Fibroblast of skin of scalp (primary cell): Measurements from ENCODE around the gene SEL1L. TPM values are rescaled to one million over a fixed set of nuclear protein-coding genes. Genes with fewer than 3 reads are reported as not detected.
A peak's percentile ranks its signal among the peaks of the same experiment; 100 is the strongest.
"Not testable (repeated sequence)": the region's sequence is repeated elsewhere in the genome, so short reads cannot be mapped to it uniquely, and the experiment has no call there.

Experiments used
- DNase-seq: peaks from one replicate; pipeline ENCODE4 v3.0.0-alpha.2; 2013
- polyA plus RNA-seq, 2 experiments: library from polyadenylated mRNA; unstranded; fragments of 120-200 nt; gene quantifications; one replicate each; pipeline ENCODE4 v1.2.1, GENCODE V29; 2013; ENCODE audit not compliant: insufficient read length in 2 of 2

Gene SEL1L
- 63.0 TPM for polyA plus RNA-seq (2013, experiment 1 of 2; ENCODE audit: insufficient read length)
- polyA plus RNA-seq (2013, experiment 2 of 2; ENCODE audit: insufficient read length) = 72.2 TPM

GRCh38 chr14:81533536-81534343 lies at the start of gene SEL1L:
SEL1L (minus strand) TSS chr14:81533853; CDS start chr14:81533744, 109 bp downstream.
- DNase-seq = peak; percentile 100

- no peak for DNase-seq
These were observed 48.8 kb upstream of the SEL1L start for GRCh38 chr14:81582420-81582819.

DNA sequence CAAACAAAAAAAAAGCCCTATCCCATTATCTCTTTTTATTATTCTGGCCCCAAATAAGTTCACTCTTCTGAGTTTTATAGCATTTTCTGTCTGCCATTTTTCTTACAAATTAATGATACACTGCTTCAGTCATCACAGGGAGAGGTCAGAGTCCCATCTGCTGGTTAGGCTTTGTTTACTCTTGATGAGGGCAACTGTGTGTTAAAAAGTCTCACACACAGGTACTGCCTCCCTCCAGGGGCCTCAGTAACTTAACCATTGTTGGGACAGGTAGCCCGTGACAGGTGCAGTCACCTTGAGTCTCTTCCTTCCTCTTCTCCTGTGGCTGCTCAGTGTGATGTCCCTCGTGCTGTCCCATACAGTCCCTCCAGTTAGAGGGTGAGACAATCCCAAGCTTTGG lies 45.5 kb upstream of the SEL1L start:
- DNase-seq = no peak

GRCh38 chr14:81571437-81571836 lies 37.8 kb upstream of the SEL1L start:
- DNase-seq = no peak

DNA sequence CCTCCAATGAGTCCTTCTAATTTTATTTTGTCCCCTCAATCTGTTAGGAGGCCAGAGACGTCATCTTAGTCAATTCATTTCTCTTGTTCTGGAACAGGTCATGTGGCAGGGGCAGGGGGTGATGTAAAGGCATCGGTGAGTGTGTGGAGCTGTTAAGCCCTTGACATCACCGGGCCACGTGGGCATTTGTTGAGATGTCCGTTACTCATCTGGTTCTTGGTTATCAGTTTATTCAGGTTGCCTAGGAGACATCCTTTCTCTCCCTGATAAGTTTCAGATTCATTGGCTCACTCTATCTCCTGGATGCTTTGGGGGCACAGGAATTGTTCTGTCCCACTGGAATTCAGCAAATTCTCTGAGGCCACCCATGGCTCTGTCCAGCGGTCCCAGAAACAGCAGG lies 33.6 kb upstream of the SEL1L start:
- no peak for DNase-seq

GRCh38 chr14:81565441-81566290 lies 32.0 kb upstream of the SEL1L start:
- DNase-seq = peak; percentile 14

DNA sequence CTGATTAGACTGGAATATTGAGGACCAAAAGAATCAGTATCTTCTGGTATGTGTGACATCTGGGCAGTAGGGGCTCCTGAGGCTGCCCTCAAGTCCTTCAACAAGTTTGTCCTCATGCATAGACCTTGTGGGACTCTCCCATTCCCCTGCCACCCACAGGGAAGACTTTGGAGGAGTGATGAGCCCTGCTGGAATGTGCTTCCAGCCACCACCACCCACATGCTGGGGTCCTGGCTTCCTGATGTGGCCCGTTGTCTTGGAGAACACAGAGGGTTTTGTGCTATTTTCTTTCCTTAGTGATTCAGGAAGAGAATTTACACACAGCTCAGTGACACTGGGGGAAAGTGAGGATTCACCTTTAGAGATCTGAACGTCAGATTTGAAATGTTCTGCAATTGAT lies 29.2 kb upstream of the SEL1L start:
- peak; percentile 35 for DNase-seq

DNA sequence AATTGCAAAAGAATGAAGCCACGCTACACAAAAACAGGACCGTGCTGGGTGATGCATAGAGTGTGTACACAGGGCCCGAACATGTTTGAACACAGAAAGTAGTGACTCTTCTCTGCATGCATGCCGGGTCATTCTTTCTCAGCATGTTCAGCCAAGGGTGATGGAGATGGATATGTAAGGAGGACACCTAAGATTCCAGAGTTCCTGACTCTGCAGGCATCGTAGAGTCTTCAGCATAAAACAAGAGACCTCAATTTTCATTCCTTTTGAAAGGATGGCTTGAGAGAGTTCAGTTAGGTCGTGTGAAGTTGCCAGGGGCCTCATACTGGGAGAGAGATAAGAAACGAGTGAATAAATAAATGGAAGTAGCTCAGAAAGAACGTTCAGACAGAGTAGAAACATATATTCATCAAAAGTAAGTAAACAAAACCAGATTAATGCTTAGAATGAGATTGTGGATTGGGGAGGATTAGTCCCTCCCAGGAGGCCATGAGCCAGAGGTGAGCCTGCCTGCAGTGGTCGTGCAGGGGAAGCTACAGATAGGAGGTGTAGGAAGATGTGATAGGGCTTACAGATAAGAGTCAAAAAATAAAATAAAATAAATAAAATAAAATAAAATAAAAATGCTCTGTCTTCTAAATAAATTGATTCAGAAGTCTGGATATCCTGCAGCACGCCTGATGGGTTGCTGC lies 27.6 kb upstream of the SEL1L start:
- no peak for DNase-seq

DNA sequence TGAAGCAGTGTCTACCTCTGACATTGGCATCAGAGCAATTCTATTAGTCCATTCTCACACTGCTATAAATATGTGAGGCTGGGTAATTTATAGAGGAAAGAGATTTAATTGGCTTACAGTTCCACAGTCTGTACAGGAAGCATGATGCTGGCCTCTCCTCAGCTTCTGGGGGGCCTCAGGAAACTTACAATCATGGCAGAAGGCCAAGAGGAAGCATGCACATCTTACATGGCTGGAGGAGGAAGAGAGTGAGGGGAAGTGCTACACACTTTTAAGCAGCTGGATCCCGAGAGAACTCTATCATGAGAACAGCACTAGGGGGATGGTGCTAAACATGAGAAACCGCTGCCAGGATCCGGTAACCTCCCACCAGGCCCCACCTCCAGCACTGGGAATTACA lies 25.7 kb upstream of the SEL1L start:
- no peak for DNase-seq

DNA sequence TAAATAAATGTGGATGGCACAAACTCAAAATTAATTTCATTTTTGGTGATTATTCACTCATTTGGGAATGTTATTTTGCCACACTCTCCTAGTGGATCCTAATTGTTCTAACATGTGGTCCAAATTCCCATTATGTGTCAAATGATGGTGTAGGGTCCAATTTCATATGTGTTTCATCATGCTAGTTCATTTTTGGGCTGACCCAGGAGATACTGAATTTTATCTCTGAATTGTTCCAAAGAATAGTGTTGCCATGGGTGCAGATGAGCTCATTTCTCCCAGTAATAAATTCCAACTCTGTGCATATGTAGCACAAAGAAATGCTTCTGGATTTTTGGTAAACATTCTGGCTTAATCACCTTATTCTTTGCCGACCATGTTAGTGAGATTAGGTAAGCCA lies 23.5 kb upstream of the SEL1L start:
- DNase-seq = peak; percentile 38

DNA sequence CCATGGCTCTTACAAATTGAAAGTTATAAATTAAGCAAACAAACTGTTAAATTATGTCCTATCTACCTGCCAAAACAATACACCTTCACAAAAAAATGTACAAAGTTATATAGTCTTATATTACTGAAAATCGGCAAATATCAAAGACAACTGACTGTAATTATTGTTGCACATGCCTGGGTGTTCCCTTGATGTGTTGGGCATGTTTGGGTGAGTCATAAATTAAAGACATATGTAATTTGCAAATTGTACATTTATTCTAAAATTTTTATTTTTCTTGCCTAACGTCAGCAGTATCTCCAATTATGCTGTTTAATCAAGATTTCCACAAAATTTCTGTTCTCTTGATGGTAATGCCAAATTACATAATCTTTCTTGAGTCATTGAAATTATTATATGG lies 22.0 kb upstream of the SEL1L start:
- no peak for DNase-seq

GRCh38 chr14:81555051-81555450 lies 21.4 kb upstream of the SEL1L start:
- no peak for DNase-seq

- no peak for DNase-seq
These were observed 17.8 kb upstream of the SEL1L start for GRCh38 chr14:81551471-81551870.

- no peak for DNase-seq
These were observed 16.5 kb upstream of the SEL1L start for GRCh38 chr14:81550001-81550637.

GRCh38 chr14:81541206-81541605 lies 7.6 kb upstream of the SEL1L start:
- DNase-seq = not testable (repeated sequence)

DNA sequence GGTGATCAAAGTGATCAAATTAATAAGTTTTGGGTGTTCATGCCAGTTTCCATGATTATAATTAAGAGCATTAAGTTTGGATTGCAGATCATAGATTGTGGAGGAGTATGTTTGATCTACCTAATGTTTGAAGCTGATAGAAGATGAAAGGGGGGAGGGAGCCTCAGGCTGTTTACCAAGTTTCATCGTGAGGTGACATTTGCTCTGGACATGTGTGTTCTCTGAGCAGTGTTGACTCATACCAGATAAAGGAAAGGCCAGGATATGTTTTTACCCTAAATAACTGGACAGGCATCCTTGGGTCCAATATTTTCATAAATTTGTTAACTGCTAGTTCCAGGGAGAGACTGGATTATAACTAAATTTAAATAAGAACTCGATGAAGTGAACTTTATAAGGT lies 3.5 kb upstream of the SEL1L start:
- DNase-seq = no peak

DNA sequence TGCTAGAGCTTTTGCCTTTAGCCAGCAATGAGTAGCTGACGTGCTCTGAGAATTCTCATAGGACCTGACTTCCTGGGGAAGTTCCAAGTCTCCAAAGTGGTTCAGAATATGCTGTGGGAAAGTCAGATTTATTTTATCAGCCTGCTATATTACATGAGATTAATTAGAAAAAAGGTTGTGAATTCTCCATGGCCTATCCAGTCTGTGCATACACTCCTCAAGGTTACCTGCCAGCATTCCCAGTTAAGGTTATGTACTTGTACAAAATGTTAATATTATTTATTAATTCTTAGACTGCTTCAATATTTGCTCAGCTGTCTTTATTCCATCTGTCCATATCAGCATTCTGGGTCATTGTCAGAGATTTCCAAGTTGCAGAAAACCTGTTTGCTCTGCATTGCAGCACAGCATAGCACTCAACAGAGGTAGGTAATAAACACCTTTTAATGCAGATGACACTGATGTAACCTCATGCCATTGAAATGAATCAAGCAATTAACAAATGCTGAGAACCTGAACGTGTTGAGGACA lies 2.7 kb upstream of the SEL1L start:
- no peak for DNase-seq

- no peak for DNase-seq
These were observed 1.9 kb upstream of the SEL1L start for GRCh38 chr14:81535396-81536164.

DNA sequence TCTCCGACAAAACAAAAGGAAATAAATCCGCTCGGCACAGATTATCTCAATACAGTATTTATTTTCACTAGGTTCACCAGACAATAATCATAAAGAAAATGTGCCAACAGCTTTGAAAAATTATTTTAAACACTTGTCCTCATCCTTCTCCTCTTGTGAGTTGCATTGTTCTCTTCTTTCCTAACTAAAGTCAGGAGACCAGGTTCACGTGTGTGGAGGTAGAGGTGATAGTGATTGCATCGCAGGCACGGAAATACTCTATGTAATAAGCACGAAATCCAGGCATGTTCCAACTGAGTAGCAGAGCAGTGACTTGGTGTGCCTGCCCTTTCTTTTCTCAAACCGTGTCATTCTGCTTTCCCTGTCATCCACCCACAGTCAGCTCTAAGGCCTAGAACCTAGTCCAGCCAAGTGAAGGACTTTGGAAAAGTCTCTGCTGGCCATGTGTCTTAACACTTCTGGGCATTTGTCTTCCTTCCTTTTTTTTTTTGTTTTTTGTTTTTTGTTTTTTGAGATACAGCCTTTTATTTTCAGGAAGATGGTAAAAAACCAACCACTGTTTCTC lies 939 bp upstream of the SEL1L start:
- DNase-seq = no peak

GRCh38 chr14:81533212-81533535 lies 479 bp downstream of the SEL1L start:
- DNase-seq = peak; percentile 2

GRCh38 chr14:81529391-81529790 lies 4.3 kb downstream of the SEL1L start:
- peak; percentile 79 for DNase-seq
